Measurements from ENCODE around the gene UGT3A2.

UGT3A2 gene

GRCh38 chr5:36089989-36090388 is 23.3 kb upstream of the UGT3A2 start:
- TF ChIP-seq, protein P1, sequence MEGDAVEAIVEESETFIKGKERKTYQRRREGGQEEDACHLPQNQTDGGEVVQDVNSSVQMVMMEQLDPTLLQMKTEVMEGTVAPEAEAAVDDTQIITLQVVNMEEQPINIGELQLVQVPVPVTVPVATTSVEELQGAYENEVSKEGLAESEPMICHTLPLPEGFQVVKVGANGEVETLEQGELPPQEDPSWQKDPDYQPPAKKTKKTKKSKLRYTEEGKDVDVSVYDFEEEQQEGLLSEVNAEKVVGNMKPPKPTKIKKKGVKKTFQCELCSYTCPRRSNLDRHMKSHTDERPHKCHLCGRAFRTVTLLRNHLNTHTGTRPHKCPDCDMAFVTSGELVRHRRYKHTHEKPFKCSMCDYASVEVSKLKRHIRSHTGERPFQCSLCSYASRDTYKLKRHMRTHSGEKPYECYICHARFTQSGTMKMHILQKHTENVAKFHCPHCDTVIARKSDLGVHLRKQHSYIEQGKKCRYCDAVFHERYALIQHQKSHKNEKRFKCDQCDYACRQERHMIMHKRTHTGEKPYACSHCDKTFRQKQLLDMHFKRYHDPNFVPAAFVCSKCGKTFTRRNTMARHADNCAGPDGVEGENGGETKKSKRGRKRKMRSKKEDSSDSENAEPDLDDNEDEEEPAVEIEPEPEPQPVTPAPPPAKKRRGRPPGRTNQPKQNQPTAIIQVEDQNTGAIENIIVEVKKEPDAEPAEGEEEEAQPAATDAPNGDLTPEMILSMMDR (conservative IDR thresholded peaks at IDR 0.05; ENCODE audit: low read depth, low read length) = peak; percentile 69
- DNase-seq (ENCODE audit: low read depth) = peak; percentile 57
- no peak overlapping the region for H3K4me3 ChIP-seq (ENCODE audit: low read depth, low read length)

GRCh38 chr5:36079200-36079781 is 12.6 kb upstream of the UGT3A2 start:
- TF ChIP-seq, protein P1 (conservative IDR thresholded peaks at IDR 0.05; ENCODE audit: low read depth, low read length) = peak; percentile 81
- no peak overlapping the region for H3K4me3 ChIP-seq (ENCODE audit: low read depth, low read length)
- DNase-seq (ENCODE audit: low read depth) = peak; percentile 71

- H3K4me3 ChIP-seq (ENCODE audit: low read depth, low read length) = no peak overlapping the region
- no peak for DNase-seq (ENCODE audit: low read depth)
- TF ChIP-seq, protein P1 (conservative IDR thresholded peaks at IDR 0.05; ENCODE audit: low read depth, low read length) = no peak
Observed at GRCh38 chr5:36078430-36078829, 11.7 kb upstream of the UGT3A2 start.

- no peak overlapping the region for H3K4me3 ChIP-seq (ENCODE audit: low read depth, low read length)
- TF ChIP-seq, protein P1 (conservative IDR thresholded peaks at IDR 0.05; ENCODE audit: low read depth, low read length) = peak; percentile 40
- peak; percentile 28 for DNase-seq (ENCODE audit: low read depth)
Observed at GRCh38 chr5:36073595-36074216, 7.0 kb upstream of the UGT3A2 start.

DNA sequence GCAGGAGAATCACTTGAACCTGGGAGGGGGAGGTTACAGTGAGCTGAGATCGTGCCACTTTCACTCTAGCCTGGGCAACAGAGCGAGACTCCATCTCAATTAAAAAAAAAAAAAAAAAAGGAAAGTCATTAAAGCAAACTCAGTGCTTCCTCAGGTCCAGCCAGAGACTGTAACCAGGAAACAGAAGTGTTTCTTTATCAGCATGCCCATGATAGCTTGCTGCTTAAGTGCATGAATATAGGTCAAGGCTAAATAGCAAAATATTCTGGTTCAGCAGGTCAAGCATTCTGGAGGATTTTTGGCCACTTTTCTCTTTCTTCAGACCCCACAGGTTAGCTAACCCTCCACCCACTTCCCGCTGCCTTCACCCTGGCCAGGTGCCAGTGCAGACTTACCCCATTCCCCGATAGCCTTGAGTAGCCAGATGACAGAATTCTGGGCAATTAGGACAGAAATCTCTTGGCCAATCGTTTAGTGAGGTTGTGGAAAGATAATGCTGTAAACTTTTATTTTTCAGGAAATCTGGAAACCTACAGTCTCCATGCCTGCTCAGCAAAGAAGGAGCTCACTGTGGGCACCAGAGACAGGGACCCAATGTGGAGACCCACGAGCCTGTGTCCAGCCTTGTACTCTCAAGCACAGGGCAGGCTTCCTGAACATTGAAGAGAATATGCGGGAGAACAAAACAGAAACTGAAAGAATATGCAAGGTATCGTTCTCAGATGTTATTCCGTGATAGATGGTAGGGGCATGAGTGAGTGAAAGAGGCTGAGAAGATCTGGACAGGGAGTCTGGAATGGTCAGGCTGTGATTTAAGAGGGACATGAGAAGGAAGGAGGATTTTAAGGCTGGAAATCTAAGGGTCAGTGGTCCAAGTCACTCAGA is 4.2 kb upstream of the UGT3A2 start:
- DNase-seq (ENCODE audit: low read depth) = peak; percentile 24
- TF ChIP-seq, protein P1 (conservative IDR thresholded peaks at IDR 0.05; ENCODE audit: low read depth, low read length) = no peak
- peak overlapping the region; percentile 42 for H3K4me3 ChIP-seq (ENCODE audit: low read depth, low read length)

GRCh38 chr5:36068751-36069281 is 2.1 kb upstream of the UGT3A2 start:
- no peak overlapping the region for H3K4me3 ChIP-seq (ENCODE audit: low read depth, low read length)
- TF ChIP-seq, protein P1 (conservative IDR thresholded peaks at IDR 0.05; ENCODE audit: low read depth, low read length) = no peak
- DNase-seq (ENCODE audit: low read depth) = no peak
